ENCODE results near the gene TUBA4A.

TUBA4A gene

DNA sequence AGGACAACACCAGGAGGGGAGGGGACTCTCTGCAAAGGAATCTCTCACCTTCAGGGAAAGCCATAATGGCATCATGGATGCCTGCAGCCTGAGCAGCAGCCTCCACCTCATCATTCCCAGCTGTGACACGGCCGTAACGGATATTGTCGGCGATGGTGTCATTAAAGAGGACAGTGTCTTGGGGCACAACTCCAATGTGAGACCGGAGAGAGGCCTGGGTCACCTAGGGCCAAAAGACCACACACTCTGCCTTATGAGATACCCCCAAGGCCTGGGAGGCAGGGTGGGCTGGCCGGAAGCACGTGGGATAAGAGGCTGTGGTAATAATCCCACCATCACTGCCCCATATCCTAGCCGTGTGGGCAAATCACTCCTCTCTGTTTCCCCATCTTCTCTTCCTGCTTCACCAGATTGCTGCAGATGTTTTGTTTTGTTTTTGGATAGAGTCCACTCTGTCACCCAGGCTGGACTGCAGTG, 42.8 kb downstream of the TUBA4A start:
- DNase-seq (ENCODE audit: low read depth) = no peak
- TF ChIP-seq, protein P1, sequence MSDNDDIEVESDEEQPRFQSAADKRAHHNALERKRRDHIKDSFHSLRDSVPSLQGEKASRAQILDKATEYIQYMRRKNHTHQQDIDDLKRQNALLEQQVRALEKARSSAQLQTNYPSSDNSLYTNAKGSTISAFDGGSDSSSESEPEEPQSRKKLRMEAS (IDR thresholded peaks at IDR 0.05; ENCODE audit: low read depth, low read length) = no peak
- TF ChIP-seq, protein P2, sequence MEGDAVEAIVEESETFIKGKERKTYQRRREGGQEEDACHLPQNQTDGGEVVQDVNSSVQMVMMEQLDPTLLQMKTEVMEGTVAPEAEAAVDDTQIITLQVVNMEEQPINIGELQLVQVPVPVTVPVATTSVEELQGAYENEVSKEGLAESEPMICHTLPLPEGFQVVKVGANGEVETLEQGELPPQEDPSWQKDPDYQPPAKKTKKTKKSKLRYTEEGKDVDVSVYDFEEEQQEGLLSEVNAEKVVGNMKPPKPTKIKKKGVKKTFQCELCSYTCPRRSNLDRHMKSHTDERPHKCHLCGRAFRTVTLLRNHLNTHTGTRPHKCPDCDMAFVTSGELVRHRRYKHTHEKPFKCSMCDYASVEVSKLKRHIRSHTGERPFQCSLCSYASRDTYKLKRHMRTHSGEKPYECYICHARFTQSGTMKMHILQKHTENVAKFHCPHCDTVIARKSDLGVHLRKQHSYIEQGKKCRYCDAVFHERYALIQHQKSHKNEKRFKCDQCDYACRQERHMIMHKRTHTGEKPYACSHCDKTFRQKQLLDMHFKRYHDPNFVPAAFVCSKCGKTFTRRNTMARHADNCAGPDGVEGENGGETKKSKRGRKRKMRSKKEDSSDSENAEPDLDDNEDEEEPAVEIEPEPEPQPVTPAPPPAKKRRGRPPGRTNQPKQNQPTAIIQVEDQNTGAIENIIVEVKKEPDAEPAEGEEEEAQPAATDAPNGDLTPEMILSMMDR (IDR thresholded peaks at IDR 0.05; ENCODE audit: low read depth, low read length) = no peak
- TF ChIP-seq MYC (IDR thresholded peaks at IDR 0.05; ENCODE audit: low read depth, low read length) (no peak), POLR2A (IDR thresholded peaks at IDR 0.05; ENCODE audit: extremely low read depth, insufficient read length) (no peak)
- no peak overlapping the region for H3K4me3 ChIP-seq (ENCODE audit: low read depth, low read length)

DNA sequence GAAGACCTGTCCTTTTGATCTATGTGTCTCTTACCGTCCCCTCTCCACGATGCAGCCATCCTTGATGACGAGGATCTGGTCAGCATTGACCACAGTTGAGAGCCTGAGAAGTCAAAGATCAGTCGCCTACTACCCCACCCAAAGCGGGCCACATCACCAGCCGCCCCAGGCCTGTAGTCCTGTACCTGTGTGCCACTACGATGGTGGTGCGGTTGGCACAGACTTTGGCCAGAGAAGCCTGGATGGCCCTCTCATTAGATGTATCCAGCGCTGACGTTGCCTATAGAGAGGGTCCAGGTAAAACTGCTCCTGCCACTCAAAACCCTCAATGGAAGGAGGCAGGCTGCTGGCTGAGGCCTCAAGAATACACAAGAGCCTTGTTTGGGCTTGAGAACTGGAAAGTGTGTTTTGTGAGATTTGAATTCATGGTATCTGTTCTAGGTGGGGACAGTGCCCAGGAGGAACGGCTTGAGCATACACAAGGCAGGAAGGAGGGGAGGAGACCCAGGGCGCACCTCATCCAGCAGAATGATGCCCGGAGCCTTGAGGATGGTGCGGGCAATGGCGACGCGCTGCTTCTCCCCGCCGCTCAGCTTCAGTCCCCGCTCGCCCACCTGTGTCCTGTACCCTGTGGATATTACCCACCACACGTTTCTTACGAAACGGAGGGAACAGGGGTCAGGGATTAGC, 43.4 kb downstream of the TUBA4A start:
- TF ChIP-seq, protein P2 (IDR thresholded peaks at IDR 0.05; ENCODE audit: low read depth, low read length) = no peak
- TF ChIP-seq, protein P1 (IDR thresholded peaks at IDR 0.05; ENCODE audit: low read depth, low read length) = no peak
- TF ChIP-seq MYC (IDR thresholded peaks at IDR 0.05; ENCODE audit: low read depth, low read length) (no peak), POLR2A (IDR thresholded peaks at IDR 0.05; ENCODE audit: extremely low read depth, insufficient read length) (no peak)
- no peak for DNase-seq (ENCODE audit: low read depth)
- no peak overlapping the region for H3K4me3 ChIP-seq (ENCODE audit: low read depth, low read length)

DNA sequence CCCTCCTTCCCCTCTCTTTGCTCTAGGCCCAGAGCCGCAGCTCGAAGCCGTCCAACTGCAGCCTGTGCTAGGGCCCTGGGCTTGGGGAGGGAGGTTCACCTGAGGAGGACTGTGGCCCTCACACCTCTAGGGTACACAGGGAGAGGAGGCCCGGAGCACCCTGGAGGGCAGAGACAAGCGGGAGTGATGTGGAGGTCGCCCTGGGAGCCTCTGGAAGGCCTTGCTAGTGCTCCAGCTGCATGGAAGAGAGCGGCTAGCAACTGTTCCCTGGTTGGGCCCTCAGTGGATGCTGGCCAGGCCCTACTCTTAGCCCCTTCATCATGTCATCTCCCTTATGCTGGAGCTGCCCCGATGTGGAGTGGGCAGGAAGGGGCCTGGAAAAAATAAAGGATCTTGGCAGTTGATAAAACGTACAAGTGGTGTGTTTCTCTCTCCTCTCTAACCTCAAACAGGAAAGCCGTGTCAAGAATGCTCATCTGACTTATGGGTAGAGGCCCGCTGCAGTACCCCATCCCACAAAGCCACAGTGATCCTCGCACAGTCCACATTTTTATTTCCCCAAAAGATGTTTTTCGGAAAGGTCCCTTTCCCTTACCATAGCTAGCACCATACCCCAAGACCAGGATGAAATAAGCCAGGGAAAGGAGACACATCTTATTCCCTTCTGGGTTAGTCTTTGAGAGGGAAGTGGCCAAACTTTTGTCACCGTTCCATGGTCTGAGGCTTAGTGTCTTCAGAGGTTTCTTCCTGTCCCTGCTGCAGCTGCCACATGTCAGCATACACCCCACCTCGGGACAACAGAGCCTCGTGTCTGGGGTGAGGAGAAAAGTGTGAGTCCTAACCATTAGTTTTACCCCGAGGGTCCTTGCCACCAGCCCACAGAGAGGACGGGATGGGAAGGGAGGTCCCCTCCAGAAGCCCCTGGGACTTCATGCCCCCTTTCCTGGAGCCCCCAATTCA, 44.2 kb downstream of the TUBA4A start:
- H3K4me3 ChIP-seq (ENCODE audit: low read depth, low read length) = no peak overlapping the region
- no peak for TF ChIP-seq POLR2A (IDR thresholded peaks at IDR 0.05; ENCODE audit: extremely low read depth, insufficient read length)
- TF ChIP-seq, protein P1 (IDR thresholded peaks at IDR 0.05; ENCODE audit: low read depth, low read length) = no peak
- TF ChIP-seq, protein P2 (IDR thresholded peaks at IDR 0.05; ENCODE audit: low read depth, low read length) = no peak
- TF ChIP-seq MYC (IDR thresholded peaks at IDR 0.05; ENCODE audit: low read depth, low read length) = no peak
- DNase-seq (ENCODE audit: low read depth) = no peak

DNA sequence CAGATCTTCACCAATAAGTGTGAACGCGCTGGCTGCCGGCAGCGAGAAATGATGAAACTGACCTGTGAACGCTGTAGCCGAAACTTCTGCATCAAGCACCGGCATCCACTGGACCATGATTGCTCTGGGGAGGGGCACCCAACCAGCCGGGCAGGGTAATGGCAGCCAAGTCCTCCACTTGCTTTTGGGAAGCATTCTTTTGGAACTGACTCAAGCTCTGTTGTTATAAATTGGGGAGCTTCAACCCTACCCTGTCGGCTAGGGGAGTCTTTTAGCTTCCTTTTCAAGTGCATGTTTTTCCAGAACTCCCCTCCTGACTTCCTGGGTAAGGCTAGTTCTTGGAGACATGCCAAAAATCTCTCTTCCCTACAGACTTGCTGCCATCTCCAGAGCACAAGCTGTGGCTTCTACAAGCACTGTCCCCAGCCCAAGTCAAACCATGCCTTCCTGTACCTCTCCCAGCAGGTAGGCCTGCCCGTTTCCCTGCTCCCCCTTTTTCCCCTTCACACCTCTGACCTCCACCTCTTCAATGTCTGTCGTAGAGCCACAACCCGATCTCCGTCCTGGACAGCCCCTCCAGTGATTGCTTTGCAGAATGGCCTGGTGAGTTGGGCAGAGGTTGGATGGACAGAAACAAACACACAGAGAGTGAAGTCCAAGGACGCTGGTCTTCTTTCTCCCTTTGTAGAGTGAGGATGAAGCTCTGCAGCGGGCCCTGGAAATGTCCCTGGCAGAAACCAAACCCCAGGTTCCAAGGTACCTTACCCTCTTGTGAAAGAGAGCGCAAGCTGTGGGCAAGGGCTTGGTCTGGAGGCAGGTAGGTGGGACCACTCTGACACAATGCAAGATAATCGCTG, 45.6 kb downstream of the TUBA4A start:
- DNase-seq (ENCODE audit: low read depth) = no peak
- TF ChIP-seq, protein P2 (IDR thresholded peaks at IDR 0.05; ENCODE audit: low read depth, low read length) = no peak
- H3K4me3 ChIP-seq (ENCODE audit: low read depth, low read length) = no peak overlapping the region

DNA sequence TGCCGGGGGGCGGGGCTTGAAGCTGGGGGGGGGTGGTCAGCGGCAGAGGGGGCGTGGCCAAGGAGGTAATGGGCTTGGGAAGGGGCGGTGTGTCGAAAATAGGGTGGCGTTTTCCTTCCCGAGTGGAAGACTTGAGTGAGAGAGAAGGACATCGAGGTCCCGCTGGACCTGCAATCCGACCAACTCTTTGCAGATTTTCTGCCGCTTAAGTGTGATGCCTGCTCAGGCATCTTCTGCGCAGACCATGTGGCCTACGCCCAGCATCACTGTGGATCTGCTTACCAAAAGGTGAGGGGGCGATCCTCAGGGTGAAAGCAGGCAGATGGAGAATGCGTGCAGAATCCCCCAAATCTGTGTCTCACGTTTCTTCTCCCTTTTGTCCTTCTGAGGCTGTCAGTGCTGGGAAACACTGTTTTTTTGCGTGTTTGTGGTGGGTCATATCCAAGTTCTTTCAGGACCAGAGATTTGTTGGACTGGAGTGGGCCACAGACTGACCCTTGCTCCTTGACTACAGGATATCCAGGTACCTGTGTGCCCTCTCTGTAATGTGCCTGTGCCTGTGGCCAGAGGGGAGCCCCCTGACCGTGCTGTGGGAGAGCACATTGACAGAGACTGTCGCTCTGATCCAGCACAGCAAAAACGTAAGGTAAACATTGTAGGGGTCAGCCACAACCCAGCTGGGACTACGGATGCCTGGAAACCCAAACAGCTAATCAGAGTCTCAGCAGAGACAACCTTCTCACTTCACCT, 46.4 kb downstream of the TUBA4A start:
- TF ChIP-seq, protein P2 (IDR thresholded peaks at IDR 0.05; ENCODE audit: low read depth, low read length) = no peak
- TF ChIP-seq POLR2A (IDR thresholded peaks at IDR 0.05; ENCODE audit: extremely low read depth, insufficient read length) (no peak), MYC (IDR thresholded peaks at IDR 0.05; ENCODE audit: low read depth, low read length) (no peak)
- TF ChIP-seq, protein P1 (IDR thresholded peaks at IDR 0.05; ENCODE audit: low read depth, low read length) = no peak
- H3K4me3 ChIP-seq (ENCODE audit: low read depth, low read length) = peak overlapping the region; percentile 58
- DNase-seq (ENCODE audit: low read depth) = no peak

All from NB4 (cell line).